GM12878 (cell line): ENCODE data around the gene DZANK1. TPM values are rescaled to one million over a fixed set of nuclear protein-coding genes. Genes with fewer than 3 reads are reported as not detected.

Source experiments
- ATAC-seq: fragments of 200-7000 bp; cut with Tn5 transposase; 3 replicates; pipeline ENCODE4 v1.9.1; 2020; ENCODE audit warnings: mild to moderate bottlenecking, moderate library complexity
- BruUV-seq: library from RNA; stranded (reverse); fragments of 400-500 nt; replicated peaks from 2 replicates; lab custom pipeline; 2021; lab: Mats Ljungman, UMichigan
- CTCF ChIA-PET: fragments of 300-600 bp; sonication (Branson Sonifier 250); formaldehyde crosslinking; extraction: SDS; loops from one replicate; lab custom pipeline; 2021; ENCODE audit warnings: inconsistent platforms; lab: Yijun Ruan, JAX
- POLR2A ChIA-PET: fragments of 350-600 bp; formaldehyde crosslinking; extraction: SDS; loops from one replicate; lab custom pipeline; 2021; ENCODE audit warnings: inconsistent platforms; lab: Charles Lee
- RAD21 ChIA-PET: fragments of 300-600 bp; sonication (Branson Sonifier 250); formaldehyde crosslinking; loops from one replicate; lab custom pipeline; 2023; ENCODE audit warnings: antibody characterized with exemption; ENCODE audit not compliant: unreplicated experiment; lab: Charles Lee
- SMC1A ChIA-PET: fragments of 300-600 bp; sonication (Branson Sonifier 250); formaldehyde crosslinking; loops from one replicate; lab custom pipeline; 2023; ENCODE audit not compliant: unreplicated experiment, uncharacterized antibody; lab: Charles Lee
- DNase-seq: peaks from one replicate; pipeline ENCODE4 v3.0.0-alpha.2; 2011; ENCODE audit warnings: low read depth, low spot score
- FAIRE-seq: peaks from 3 replicates; lab custom pipeline; 2011; peaks lifted over from hg19 to GRCh38; lab: Jason Lieb, UNC
- H2AFZ ChIP-seq: 2 replicates; pipeline ENCODE4 v1.6.0; 2011; ENCODE audit warnings: low read depth, low read length, control low read depth; ENCODE audit not compliant: control insufficient read depth
- H3K27ac ChIP-seq: 2 replicates; pipeline ENCODE4 v1.5.1; 2011; ENCODE audit warnings: control low read depth; ENCODE audit not compliant: control insufficient read depth, insufficient read depth
- H3K27me3 ChIP-seq, 2 experiments: replicated peaks in 1 of 2; 2 replicates each; pipeline versions ENCODE4 v1.6.0 to v1.6.1; 2011; ENCODE audit warnings: low read length in 1 of 2; ENCODE audit not compliant: control insufficient read depth in 2 of 2, insufficient read depth in 2 of 2
- H3K36me3 ChIP-seq, 2 experiments: 2 replicates each; pipeline ENCODE4 v1.5.1; 2011; ENCODE audit warnings: low read length in 1 of 2; ENCODE audit not compliant: control insufficient read depth in 2 of 2, insufficient read depth in 2 of 2
- H3K4me1 ChIP-seq: 2 replicates; pipeline ENCODE4 v1.6.1; 2011; ENCODE audit warnings: mild to moderate bottlenecking, low read length, moderate library complexity, mixed read lengths; ENCODE audit not compliant: control insufficient read depth, insufficient read depth
- H3K4me2 ChIP-seq: 2 replicates; pipeline ENCODE4 v1.6.0; 2011; ENCODE audit warnings: control low read depth; ENCODE audit not compliant: control insufficient read depth, insufficient read depth
- H3K4me3 ChIP-seq: fragments of 200-600 bp; sonication (generic); 2 replicates; pipeline ENCODE4 v1.5.1; 2016
- H3K79me2 ChIP-seq: 2 replicates; pipeline ENCODE4 v1.6.0; 2011; ENCODE audit warnings: low read length; ENCODE audit not compliant: control insufficient read depth, insufficient read depth
- H3K9ac ChIP-seq: 2 replicates; pipeline ENCODE4 v1.8.0; 2011; ENCODE audit warnings: low read length, control low read depth, mixed read lengths; ENCODE audit not compliant: control insufficient read depth, insufficient read depth
- H3K9me3 ChIP-seq: replicated peaks from 3 replicates; pipeline ENCODE4 v1.5.1; 2011; ENCODE audit warnings: mild to moderate bottlenecking, low read length; ENCODE audit not compliant: control insufficient read depth, insufficient read depth
- H4K20me1 ChIP-seq: 2 replicates; pipeline ENCODE4 v1.6.0; 2011; ENCODE audit not compliant: control insufficient read depth, insufficient read depth
- BCL11A ChIP-seq: IDR thresholded peaks from 2 replicates; pipeline ENCODE4 v1.6.1; 2011; ENCODE audit warnings: low read depth, low read length
- CHD4 ChIP-seq: fragments of 200-600 bp; sonication (generic); IDR thresholded peaks from 2 replicates; pipeline ENCODE4 v1.6.1; 2016; ENCODE audit warnings: mild to moderate bottlenecking
- CREM ChIP-seq: IDR thresholded peaks from 2 replicates; pipeline ENCODE4 v1.6.1; 2014; ENCODE audit warnings: antibody characterized with exemption, low read depth
- IRF4 ChIP-seq: IDR thresholded peaks from 2 replicates; pipeline ENCODE4 v1.6.1; 2011; ENCODE audit warnings: low read depth, low read length
- NR2C2 ChIP-seq: IDR thresholded peaks from 2 replicates; pipeline ENCODE4 v1.6.1; 2011; ENCODE audit warnings: borderline replicate concordance, low read depth; ENCODE audit not compliant: control insufficient read depth, insufficient read length
- PAX5 ChIP-seq: IDR thresholded peaks from 2 replicates; pipeline ENCODE4 v1.6.1; 2011; ENCODE audit warnings: low read depth, low read length, borderline replicate concordance
- SIX5 ChIP-seq: IDR thresholded peaks from 2 replicates; pipeline ENCODE4 v1.6.1; 2011; ENCODE audit warnings: mild to moderate bottlenecking, low read depth, low read length, moderate library complexity; ENCODE audit not compliant: severe bottlenecking
- SKIL ChIP-seq: fragments of 450-650 bp; IDR thresholded peaks from 2 replicates; pipeline ENCODE4 v1.6.1; 2017; ENCODE audit warnings: mild to moderate bottlenecking, low read depth, inconsistent platforms; ENCODE audit not compliant: poor library complexity, severe bottlenecking
- TBL1XR1 ChIP-seq: IDR thresholded peaks from 2 replicates; pipeline ENCODE4 v1.6.1; 2012; ENCODE audit warnings: low read depth, low read length, improper control_type of control experiment
- TCF12 ChIP-seq: IDR thresholded peaks from 2 replicates; pipeline ENCODE4 v1.6.1; 2011; ENCODE audit warnings: low read depth, mild to moderate bottlenecking, low read length
- ZZZ3 ChIP-seq: IDR thresholded peaks from 2 replicates; pipeline ENCODE4 v1.6.1; 2011; ENCODE audit warnings: low read depth; ENCODE audit not compliant: control insufficient read depth, insufficient read length
- WGBS: methylation state at CpG from one replicate; pipeline ENCODE4 v1.1.6; 2016; ENCODE audit warnings: low lambda C conversion rate; ENCODE audit not compliant: insufficient replicate concordance, insufficient coverage; ENCODE audit errors: missing lambda C conversion rate; 5-methylcytosine and 5-hydroxymethylcytosine counted together
- in situ Hi-C: fragments of 300-500 bp; cut with MboI; formaldehyde crosslinking; loops from 9 replicates; pipeline ENCODE4 v1.14.3; 2018; ENCODE audit warnings: mixed read lengths
- intact Hi-C: fragments of 100-400 bp; cut with micrococcal nuclease; formaldehyde crosslinking; loops from one replicate; pipeline ENCODE4 v1.14.2; 2022; ENCODE audit not compliant: unreplicated experiment
- polyA plus RNA-seq, 11 experiments: library from polyadenylated mRNA; depleted of rRNA in 4 of 11; unstranded in 6 of 11; stranded (reverse) in 5 of 11; fragments of >200 nt; fragmentation: Nextera tagmentation in 4 of 11; fragmentation: Illumina TruSeq in 1 of 11; extraction: Ambion mirVana in 4 of 11; extraction: Trizol in 1 of 11; gene quantifications; 1 replicate in 1 of 11; 2 replicates in 10 of 11; pipeline versions ENCODE4 v1.2.1 to v1.2.3, GENCODE V29; 2011 to 2016; ENCODE audit warnings: inconsistent platforms in 2 of 11, missing spikeins in 2 of 11, low read depth in 1 of 11
- total RNA-seq, 4 experiments: library from RNA; depleted of rRNA in 3 of 4; stranded (reverse); fragments of >200 nt in 3 of 4; fragmentation: Illumina TruSeq in 1 of 4; extraction: Trizol in 1 of 4; gene quantifications; 2 replicates each; pipeline versions ENCODE4 v1.2.1 to v1.2.3, GENCODE V29; 2013 to 2021

The DZANK1 gene
- total and polyA plus RNA-seq, 10 of the 15 experiments (the other 5 are each of a cell fraction or from before 2014, with no cell fraction given): 3.6 to 12.6 (median 6.5) TPM

DNA sequence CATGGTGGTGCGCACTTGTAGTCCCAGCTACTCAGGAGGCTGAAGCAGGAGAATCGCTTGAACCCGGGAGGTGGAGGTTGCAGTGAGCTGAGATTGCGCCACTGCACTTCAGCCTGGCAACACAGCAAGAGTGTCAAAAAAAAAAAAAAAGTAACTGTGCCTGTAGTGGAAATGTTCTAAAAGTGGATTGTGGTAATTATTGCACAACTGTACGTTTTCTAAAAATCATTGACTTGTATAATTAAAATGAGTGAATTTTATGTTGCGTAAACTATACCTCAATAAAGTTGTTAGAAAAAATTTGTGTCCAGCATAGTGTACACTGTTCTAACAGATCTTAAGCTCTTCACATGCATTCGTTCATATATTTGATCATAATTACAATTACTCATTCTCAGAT is 46.4 kb upstream of the DZANK1 start:
- H3K4me1 ChIP-seq: no peaks in the 10 kb centered on the region
- H3K27ac ChIP-seq: no peak overlapping the region
- in situ Hi-C loops: loop anchor here (25.0 kb wide), 1 partner anchor 1499 kb away; the partner anchor contains the start of gene NAA20
- intact Hi-C loops: no loop called here
- no peaks in the 10 kb centered on the region for H3K27me3 ChIP-seq
- DNase-seq (no peak), ATAC-seq (no peak), FAIRE-seq (no peak)
- H3K9ac ChIP-seq: no peak overlapping the region
- no peak overlapping the region for H3K4me3 ChIP-seq
- SMC1A ChIA-PET: interaction anchor here (1.0 to 2.7 kb wide), 2 partner anchors 16 to 46 kb away, joined by 3 to 5 read pairs; partner anchors contain the start of genes DZANK1 and POLR3F
- H3K79me2 ChIP-seq: peaks cover 16% of the 10 kb centered on the region
- no peaks in the 10 kb centered on the region for H4K20me1 ChIP-seq
- peaks cover 3 to 29% of the 10 kb centered on the region in 2 experiments for H3K36me3 ChIP-seq
- no peaks in the 10 kb centered on the region for H3K9me3 ChIP-seq
- TF ChIP-seq TCF12 (no peak), CREM (no peak), PAX5 (no peak), SKIL (no peak), ZZZ3 (no peak), NR2C2 (no peak), TBL1XR1 (no peak), BCL11A (no peak), IRF4 (no peak), SIX5 (no peak), CHD4 (no peak)
- WGBS: 98% methylated on average over 7 of the region's 7 CpGs
- CTCF ChIA-PET: no interaction called here
- BruUV-seq: no TSS peak
- H2AFZ ChIP-seq: no peak overlapping the region
- POLR2A ChIA-PET: interaction anchor here (0.6 kb wide), 1 partner anchor 34 kb away, joined by 3 read pairs; no protein-coding TSS in a partner anchor
- RAD21 ChIA-PET: no interaction called here
- H3K4me2 ChIP-seq: no peak overlapping the region
